A172 (cell line): Measurements from ENCODE around the gene RIPOR2. TPM values are rescaled to one million over a fixed set of nuclear protein-coding genes. Genes with fewer than 3 reads are reported as not detected.
A peak's percentile ranks its signal among the peaks of the same experiment; 100 is the strongest.
"Not testable (repeated sequence)": the region's sequence is repeated elsewhere in the genome, so short reads cannot be mapped to it uniquely, and the experiment has no call there.

ENCODE experiments used
- DNase-seq: peaks from one replicate; pipeline ENCODE4 v3.0.0-alpha.2; 2015; ENCODE audit warnings: low spot score
- total RNA-seq: library from RNA; depleted of rRNA; stranded (reverse); fragments of >200 nt; shearing (Covaris generic); gene quantifications from 2 replicates; pipeline ENCODE4 v1.2.3, GENCODE V29; 2014

The RIPOR2 gene
- total RNA-seq, 1 experiment from 2014 or later: not detected

DNA sequence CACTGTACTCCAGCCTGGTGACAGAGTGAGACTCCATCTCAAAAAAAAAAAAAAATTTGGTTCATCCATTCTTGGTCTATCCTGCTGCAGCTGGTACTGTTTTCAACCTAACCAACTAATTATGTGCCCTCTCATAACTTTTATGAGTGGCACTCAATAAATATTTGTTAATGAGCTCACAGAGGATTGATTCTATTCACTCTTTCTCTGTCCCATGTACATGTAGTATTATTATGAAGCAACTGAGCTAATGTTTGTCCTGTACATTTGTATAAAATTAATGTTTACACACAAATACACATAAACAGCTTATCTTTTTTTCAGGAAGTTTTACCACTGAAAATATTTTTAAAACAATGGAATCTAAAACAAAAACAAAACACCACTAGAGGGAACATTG lies 10.1 kb downstream of the RIPOR2 start:
- DNase-seq: no peak

GRCh38 chr6:24924580-24925356 lies 11.0 kb downstream of the RIPOR2 start:
- no peak for DNase-seq

DNA sequence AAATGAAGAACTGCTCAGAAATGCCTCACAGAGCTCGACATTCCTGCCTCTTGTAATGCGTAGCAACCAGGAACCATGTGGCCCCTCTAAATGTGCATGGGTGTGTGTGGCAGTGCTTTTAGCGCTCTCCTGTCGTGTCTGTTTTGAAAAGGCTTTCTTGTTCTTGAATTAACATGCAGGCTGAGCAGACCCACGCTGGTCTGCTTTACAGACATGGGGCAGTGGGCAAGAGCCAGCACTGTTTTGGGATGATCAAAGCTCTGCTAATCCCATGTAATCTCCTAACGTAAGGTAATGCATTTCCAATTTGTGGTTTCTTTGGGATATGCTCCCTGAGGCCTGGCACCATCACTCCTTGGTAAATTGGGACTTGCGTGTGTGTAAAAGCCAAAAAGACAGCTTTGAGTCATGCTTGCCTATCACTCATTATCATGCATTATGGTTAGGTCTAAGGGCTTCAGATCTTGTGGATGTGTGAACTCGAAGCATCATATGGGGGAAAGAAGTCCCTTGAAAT lies 11.8 kb downstream of the RIPOR2 start:
- no peak for DNase-seq

DNA sequence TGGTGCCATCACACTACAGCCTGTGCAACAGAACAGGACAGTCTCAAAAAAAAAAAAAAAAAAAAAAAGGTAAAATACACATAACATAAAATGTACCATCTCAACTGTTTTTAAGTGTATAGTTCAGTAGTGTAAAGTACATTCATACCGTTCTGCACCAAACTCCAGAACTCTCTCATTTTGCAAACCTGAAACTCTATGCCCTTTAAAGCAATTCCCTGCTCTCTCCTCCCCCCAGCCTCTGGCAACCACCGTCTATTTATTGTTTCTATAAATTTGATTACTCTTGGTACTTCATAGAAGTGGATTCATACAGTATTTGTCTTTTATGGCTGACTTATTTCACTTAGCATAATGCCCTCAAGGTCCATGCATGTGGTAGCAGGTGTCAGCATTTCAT lies 12.9 kb downstream of the RIPOR2 start:
- DNase-seq: no peak

GRCh38 chr6:24922170-24922569 lies 13.6 kb downstream of the RIPOR2 start:
- no peak for DNase-seq

DNA sequence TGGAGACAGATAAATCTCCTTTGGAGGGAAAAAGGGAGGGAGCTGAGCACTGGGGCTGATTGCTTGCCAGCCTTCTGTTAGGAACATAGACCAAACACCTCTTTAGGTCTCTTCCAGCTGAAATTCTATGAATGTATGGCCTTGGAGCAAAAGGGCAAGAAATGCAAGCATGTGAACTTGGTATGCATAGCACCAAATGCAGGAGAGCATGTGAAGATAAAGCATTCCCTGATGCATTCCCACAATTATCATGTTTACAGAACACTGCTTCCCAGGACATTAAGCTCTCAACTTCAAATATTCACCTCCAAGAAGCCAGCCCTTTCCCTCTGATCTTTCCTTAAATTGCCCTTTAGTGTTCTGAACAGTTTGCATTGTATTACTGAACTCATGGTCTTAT lies 15.6 kb downstream of the RIPOR2 start:
- DNase-seq: no peak

GRCh38 chr6:24919056-24919892 lies 16.5 kb downstream of the RIPOR2 start:
- no peak for DNase-seq

DNA sequence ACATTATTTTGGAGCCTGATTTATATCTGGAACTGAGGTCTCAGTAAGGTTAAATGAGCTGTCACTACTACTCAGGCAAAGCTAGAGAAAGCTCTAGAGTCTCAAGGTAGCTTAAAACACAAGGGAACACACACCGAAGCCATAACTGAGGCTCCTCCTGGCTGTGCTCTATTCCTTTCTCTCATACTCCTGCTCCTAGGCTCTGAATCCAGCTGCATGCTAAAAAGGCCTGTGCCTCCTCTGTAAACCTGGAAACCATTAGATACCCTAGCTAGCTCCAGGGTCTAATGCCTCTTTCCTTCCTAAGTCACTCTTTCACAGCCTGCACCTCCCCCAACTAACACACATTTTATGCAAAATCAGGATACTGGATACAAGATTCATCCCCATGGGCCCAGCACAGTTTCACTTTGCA lies 17.1 kb downstream of the RIPOR2 start:
- DNase-seq: no peak

- no peak for DNase-seq
Measured at GRCh38 chr6:24916496-24916895, 19.3 kb downstream of the RIPOR2 start.

DNA sequence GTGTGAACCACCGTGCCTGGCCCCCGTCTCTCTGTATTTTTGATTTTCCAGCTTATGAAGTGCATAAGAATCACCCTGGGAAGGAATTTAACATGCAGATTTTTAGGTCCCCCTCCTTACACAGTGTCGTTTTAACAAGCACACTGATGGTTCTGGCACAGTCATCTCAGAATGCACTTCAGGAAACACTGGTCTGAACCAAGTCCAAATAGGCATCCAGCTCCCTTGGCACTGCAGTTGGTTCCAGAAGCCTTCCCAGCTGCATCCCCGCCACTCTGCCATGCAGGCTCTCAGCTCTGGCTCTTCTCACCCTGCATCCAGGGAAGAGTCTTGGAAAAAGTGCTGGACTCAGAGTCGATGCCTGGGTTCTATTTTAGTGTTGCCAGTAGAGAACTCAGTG lies 20.1 kb downstream of the RIPOR2 start:
- no peak for DNase-seq

DNA sequence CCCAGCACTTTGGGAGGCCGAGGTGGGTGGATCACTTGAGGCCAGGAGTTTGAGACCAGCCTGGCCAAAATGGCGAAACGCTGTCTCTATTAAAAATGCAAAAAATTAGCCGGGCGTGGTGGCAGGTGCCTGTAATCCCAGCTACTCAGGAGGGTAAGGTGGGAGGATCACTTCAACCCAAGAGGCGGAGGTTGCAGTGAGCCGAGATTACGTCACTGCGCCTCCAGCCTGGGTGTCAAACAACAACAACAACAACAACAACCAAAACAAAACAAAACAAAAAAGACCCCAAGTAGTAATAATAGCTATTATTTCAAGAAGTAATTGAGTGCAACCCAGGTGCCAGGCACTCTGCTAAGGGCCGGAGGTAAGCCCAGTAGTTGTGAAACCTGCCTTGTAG lies 21.7 kb downstream of the RIPOR2 start:
- DNase-seq: not testable (repeated sequence)

DNA sequence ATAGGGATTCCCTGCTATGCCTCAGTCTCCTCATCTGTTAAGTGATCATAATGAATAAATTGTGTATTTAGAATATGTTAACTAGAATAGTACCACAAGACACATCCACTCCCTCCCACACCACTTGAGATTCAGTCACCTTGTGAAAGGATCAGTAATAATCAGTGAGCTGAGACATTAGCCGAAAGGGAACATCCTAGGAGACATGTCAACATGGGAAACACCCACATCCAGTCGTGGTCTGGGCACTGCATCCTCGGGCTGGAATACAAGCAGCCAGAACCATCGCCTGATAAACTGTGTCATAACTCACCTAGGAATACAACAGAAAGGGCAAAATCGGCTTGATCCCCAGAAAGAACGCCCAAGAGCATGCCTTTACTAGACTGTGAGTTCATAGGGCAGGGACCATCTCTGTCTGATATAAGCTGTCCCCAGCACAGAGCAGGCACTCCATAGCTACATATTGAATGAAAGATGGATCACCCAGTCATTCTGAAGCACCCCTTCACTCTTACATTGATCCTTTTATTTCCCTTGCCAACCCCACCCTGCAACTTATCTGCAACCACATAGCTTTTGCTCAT lies 23.9 kb downstream of the RIPOR2 start:
- no peak for DNase-seq

GRCh38 chr6:24910961-24911725 lies 24.6 kb downstream of the RIPOR2 start:
- no peak for DNase-seq

DNA sequence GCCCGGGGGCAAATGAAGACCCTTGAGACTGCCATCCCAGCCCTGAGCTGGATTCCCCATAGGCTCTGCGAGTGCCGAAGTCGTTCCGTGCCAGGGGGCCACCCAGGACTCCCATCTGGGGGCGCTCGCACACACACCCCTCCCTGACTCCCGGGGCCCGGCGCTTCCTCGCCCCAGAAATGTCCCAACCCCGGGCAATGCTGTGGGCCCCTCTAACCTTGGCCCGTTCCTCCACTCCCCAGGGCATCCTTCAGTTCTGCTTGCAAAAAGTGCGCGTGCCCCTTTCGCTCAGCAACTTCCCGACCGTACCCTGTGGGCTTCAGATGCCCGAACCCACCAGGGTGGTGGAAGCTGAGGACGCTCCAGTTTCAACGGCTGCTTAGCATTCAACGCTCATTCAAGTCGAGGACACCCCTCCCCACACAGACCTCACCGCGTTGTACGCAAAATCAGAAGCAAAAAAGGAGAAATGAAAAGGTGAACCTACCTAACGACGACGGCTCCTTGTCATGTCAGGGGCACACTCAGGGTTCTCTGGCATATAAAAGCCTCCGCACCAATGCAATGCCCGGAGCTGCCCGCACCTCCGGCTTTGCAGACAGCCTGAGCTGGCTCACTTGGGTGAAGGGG lies 25.3 kb downstream of the RIPOR2 start:
- DNase-seq: no peak

DNA sequence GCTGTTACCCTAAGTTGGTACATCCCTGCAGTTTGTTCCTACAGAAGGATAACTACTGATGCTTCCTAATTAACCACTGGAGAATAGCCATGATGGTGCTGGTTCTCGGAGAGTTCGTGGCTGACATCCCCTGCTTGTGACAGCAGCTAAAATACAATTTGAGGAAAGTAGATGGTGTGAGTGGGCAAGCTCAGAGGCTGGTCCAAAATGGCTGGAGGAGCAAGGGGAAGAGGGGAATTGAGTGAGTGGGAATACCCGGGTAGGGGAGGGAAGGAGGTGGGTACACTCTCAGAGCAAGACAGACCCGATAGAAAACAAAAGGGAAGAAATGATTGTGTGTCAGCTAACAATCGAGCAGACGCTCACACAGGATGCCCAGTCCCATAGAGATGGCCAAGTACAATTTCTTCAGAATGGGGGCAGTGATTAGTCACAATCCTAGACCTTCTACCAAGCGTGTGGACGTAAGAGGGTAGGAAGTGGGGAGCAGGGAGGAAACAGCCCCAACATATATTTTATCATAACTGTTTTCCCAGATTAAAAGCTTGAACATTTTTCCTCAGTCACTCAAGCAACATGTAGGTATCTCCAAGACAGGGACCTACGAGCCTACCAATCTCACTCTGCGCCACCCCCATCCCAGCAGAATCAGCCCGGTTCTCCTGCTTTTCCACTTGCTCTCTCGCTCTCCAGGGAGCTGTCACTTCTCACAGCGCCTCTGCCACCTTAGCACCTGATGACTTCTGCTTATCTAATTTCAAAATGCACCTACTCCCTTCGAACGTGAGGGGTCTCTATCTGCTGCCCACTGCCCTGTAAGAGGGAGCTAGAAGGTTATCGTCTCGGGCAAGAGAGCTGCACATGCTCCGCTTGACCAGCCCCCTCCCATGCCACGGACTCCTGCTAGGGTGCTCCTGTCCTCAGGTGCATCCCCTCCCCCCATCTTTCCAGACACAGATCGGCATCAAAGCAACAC lies 26.2 kb downstream of the RIPOR2 start:
- no peak for DNase-seq

DNA sequence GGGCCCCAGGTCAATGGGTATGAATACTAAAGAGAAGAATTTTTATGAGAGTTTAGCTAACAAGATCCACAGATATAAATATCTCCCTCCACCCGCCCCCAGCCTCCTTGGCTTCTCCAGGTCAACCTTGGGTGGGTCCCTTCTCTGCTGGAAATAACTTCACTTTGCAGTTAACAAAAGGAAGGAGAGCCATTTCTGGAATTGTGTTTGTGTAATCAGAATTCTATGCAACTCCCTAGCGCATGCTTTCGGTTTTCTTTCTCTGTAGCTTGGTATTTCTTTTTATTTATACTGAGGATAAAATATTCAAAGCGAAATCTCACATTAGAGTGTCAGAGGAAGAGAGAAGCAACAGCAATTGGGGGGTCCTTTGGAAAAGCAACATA lies 27.1 kb downstream of the RIPOR2 start:
- peak; percentile 30 for DNase-seq

GRCh38 chr6:24907919-24908649 lies 27.7 kb downstream of the RIPOR2 start:
- no peak for DNase-seq

GRCh38 chr6:24906314-24906713 lies 29.4 kb downstream of the RIPOR2 start:
- DNase-seq: no peak

DNA sequence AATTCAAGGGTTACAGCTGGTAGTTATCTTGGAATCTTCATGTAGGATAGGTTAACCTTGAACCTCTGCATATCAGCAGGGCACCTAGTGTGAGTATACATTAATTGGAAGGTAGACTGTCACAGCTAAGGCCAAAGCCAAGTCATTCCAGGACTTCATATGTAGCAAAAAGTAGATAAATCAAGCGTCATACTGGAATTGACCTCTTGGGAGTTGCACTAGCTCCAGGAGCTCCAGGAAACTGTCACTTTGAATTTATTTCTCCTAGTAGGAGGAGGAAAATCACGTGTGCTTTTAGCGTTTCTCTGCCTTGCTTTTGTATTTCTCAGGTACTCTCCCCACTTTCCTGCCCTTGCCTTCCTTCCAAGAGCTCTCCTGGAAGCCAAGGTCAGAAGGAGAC lies 30.3 kb downstream of the RIPOR2 start:
- peak; percentile 18 for DNase-seq
